Medulla oblongata (tissue), 1 donor: ENCODE measurements around the gene SMYD1.

Experiments
- DNase-seq: peaks from one replicate; pipeline ENCODE4 v3.0.0-alpha.2; 2015; ENCODE audit errors: extremely low spot score

Gene SMYD1

DNA sequence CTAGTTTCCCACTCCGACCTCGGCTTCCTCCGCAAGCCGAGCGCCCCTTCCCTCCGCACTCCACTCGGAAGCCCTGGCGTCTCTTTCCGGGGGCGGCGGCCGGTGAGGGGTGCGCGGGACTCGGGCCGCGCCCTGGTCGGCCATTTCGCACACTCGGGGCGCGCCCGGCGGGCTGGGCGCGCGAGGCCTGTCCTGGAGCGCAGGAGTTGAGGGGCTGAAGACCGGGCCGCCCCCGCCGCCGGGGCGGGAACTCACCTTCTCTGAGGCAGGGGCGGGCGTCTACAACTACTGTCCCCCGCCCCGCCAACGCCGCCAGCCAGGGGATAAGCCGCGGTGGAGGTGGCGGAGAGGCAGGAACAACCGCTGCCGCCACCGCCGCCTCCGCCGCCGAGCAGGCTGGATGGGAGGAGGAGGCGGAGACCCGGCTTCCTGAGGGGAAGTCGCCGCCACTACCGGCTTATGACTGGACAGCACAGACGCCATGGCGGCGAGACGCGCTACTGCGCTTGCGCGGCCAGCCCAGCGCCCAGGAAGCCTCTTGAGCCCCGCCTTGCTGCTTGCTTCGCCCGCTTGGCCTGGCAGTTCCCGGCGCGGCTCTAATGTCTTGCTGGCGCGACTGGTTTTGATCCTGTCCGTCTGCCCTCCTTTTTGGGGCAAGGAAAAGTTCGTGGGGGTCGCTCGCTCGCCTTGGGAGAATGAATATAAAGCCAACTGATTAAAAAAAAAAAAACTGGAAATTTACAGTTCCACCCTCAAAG is 12.1 kb upstream of the SMYD1 start, which contains the start of gene KRCC1:
Gene KRCC1 (minus strand): TSS at position 413 of the 758 bp plus-strand sequence. CDS start 27,220 bp downstream, outside the sequence.
- peak; percentile 97 for DNase-seq

DNA sequence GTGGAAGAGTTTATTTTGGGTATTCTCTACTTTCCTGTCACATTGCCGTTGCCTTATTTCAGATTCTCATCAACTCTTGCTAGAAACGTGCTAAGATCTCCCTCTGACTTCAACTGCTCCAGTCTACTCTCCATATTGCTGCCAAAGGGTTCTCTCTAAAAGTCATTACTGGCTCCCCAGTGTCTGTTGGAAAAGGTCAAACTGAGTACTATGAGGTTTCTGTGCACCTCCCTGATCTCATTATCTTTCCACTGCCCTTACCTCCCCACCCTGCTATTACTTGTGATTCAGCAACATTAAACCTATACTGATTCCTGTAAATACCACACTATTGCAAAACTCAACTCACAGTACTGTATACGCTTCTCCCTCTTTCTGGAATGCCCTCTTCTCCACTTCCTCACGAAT is 10.2 kb upstream of the SMYD1 start:
- DNase-seq, result no peak

DNA sequence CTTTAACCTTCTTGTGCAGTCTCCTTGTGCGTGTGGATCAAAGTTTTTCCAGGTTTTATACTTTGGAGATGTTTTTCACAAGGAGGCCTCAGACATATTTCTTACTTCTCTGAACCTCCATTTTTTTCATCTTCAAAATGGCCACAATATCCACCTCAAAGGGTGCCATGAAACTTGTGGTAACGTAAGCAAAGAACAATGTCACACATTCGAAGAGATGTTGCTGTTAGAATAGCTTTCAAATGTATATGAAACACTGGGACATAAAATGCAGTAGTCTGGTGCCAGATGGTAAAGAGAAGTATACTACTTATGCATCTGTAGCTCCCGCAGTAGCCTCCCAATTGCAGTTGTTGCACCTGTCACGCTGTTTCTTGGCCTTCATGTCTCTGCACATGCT is 9.4 kb upstream of the SMYD1 start:
- DNase-seq, result no peak

DNA sequence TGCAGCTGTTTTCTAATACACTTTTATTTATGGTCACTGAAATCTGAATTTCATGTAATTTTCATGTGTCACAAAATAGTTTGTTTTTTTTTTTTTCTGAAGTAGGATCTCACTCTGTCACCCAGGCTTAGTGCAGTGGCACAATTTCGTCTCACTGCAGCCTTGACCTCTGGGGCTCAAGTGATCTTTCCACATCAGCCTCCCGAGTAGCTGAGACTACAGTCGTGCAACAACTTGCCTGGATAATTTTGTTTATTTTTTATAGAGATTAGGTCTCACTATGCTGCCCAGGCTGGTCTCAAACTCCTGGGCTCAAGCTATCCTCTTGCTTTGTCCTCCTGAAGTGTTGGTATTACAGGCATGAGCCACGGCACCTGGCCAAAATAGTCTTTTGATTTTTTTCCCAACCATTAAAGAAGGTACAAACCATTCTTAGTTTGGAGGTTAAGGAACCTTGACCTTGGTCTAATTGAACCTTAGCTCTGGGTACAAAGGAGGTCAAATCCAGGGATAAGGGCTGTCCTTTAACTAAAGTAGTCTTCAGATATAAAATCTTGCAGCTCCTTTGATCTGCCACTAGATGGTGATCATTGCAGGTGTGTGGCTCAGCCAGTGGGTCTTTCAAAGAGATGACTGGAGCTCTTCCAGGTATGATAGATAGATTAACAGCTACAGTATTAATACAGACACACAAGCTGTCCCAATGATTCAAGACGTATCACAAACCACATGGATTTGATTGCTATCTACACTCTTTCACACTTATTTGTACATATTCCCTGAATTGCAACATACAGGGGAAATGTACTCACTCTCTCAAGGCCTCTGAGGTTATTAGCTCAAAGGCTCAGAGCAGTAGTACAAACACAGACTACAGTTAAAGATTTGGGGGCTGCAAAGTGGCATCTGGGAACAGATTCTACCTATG is 7.4 kb upstream of the SMYD1 start:
- DNase-seq, result peak; percentile 66

DNA sequence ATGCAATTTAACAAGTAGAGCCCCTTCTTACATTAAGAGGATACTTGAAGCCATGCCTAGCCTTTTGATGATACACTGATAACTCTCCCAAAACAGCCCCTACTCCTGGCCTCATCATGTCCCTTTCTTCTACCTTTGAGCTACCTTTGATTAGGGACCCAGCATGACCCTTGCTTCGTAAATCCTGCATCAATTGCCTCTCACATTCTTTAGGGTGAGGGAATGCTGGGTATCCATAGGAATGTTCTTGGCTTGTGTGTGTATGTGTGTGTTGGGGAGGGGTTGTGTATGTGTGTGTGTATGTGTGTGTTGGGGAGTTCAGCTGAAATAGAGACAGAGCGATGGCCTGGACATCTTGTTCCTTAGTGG is 6.7 kb upstream of the SMYD1 start:
- no peak for DNase-seq

DNA sequence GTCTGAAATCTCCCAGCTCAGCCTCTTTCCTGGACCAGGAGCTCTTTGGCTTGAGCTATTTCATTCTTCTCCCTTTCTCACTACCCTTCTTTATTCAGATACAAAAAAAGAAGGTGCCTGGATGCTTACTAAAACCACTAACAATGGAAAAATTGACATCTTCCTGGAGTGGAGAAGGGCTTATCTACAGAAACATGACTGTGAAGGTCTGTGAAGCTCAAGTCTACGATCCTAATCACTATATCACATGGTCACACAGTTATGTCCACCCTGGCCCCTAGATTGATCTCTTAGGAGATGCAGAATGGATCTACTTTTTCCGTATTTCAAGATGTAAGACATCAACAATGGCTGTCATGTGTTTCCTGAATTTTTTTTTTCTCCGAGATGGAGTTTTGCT is 6.3 kb upstream of the SMYD1 start:
- no peak for DNase-seq

DNA sequence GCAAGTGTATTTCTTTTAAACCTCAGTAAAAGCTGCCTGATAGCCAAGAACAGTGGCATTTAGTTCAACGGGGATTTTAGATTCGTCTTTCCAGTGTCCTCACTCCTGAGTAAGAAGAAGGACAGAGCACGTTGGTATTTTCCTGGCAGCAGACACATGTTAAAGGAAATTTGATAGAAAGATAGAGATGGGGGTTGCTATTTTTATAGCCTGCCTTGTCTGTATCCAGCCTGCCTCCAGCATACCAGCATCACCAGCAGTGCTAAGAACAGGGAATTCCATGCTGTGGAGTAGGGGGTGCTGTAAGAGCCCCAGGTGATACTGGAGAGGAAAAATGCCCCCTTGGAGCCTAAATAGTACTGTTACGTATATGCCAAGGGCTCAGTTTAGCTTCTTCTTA is 1.1 kb upstream of the SMYD1 start:
- no peak for DNase-seq

DNA sequence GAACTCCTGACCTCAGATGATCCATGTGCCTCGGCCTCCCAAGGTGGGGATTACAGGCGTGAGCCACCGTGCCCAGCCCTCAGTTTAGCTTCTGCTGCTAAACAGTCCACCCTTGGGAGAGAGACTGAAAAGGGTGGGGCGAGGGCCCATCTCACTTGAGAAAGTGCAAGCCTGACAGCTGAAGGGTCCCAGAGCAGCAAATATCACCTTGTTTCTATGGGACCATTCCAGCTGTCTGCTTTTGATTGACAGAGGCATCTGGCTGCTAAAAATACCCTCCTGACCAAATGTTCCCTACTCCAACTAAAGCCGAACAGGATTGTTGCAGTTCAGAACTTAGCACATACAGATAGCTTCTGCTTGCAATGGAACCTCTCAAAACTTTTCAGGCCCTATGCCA is 436 bp upstream of the SMYD1 start:
- no peak for DNase-seq

DNA sequence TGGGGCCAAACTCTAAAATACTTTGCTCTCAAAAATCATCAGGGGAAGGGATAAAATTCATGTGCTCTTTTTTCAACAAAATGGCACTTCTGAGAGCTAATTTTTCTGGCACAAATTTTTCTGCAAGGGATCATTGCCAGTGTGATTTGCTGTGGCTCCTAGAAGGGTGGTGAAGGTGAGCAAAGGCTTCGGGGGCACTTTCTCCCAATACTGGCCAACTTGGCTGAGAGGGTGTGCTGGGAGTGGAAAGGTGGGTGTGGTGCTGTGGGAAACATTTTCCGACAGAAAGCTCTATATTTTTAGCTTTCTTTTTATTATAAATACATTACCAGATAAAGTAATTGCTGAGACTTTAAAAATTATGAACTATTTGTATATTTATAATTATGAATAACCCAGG is 419 bp downstream of the SMYD1 start:
- no peak for DNase-seq

DNA sequence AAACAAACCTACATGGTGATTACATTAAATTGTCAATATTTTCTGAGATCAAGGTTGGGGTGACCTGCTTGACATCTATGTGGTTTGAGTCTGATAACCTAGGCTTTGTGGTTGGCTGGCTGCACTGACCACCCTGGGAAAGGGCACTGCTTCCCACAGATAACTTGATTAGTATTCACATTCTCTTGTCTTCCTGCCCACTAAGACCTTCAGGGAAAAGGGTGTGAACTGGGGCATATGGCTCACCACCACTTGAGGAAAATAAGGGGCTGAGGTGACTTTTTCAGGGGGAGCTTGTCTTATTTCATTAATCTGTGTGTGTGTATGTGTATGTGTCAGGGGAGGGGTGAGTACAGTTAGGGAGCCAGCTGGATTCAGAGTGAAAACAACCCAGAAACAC is 1.5 kb downstream of the SMYD1 start:
- DNase-seq, result no peak

DNA sequence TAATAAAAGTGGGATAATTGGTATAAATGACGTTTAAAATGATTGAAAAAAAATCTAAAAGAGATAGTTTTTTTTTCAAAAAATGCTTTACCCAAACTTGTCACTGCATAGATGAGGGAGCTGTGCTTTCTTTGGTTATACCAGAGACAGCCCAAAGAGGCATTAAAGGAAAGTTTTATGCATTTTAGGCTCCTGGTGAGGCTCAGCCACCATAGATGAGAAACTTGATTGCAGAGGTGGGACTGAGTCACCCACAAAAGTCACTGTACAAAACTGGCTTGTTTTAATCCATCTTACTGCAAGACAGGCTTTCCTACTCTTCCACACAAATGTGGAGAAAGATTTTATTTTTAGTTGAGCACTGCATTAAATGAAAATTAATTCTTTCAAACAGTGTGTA is 2.4 kb downstream of the SMYD1 start:
- DNase-seq, result no peak

DNA sequence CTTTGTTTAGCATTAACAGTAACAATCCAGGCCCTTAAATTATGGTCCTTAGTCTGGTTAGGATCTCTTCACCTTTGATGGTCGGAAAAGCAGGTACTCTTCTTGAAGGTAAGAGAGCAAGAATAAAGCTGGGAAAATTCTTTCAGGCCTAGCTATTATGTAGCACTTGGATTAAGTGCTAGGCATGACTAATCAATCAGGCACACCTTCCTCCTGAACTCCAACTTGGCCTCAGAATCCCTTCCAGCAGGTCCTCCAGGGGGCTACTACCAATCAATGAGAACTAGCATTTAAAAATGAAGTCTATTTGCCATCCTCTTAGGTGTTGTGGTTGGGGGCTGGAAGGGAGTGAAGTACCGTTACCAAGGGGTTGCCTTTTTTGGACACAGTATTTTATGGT is 3.7 kb downstream of the SMYD1 start:
- DNase-seq, result no peak

DNA sequence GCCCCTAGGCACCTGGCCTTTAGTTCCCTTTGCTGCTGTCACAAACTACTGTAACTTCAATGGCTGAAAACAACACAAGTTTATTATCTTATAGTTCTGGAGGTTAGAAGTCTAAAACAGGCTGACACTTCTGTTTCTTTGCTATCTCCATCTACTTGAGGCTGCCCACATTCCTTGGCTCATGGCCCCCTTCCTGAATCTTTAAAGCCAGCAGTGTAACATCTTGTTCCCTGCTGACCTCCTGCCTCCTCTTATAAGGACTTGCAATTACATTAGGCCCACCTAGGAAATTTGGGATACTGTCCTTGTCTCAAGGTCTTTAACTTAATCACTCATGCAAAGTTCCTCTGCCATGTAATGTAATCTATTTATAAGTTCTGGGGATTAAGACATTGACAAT is 6.5 kb downstream of the SMYD1 start:
- DNase-seq, result no peak

DNA sequence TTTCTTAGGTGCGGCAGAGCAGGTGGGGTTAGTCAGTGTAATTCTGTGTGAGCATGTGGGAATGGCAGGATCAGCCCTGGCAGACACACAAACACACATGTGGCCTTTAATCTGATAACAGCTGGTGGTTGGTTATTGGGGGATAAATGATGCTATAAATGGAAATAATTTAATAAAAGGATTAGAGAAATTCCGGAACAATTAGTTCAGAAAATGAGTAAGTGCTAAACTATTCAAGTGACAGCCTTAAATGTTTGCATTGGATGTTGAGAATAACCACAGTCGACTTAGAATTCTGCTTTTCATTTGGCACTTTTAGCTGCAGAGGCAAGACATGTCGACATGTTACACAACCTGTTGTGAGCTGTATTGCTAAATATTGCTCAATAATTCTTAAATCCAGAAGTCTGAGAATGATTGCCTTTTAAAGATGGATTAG is 7.2 kb downstream of the SMYD1 start:
- DNase-seq, result no peak

DNA sequence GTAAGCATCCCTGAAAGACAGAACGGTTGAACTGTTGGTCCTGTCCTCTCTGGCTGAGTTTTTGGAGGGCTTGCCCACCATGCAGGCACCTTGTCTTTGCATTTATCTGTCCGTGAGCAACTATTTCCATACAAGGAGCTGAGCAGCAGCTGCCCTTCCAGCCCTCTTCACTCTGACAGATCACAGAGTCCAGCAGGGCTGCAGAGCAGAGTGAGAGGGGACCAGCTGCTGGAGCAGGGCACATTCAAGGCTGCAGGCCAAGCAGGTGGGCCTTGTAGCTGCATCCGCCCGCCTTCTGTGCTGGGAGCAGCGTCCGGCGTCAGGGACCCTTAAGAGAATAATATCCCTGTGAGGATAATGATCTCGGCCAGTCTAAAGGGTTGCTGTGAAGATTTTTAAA is 9.5 kb downstream of the SMYD1 start:
- DNase-seq, result no peak

DNA sequence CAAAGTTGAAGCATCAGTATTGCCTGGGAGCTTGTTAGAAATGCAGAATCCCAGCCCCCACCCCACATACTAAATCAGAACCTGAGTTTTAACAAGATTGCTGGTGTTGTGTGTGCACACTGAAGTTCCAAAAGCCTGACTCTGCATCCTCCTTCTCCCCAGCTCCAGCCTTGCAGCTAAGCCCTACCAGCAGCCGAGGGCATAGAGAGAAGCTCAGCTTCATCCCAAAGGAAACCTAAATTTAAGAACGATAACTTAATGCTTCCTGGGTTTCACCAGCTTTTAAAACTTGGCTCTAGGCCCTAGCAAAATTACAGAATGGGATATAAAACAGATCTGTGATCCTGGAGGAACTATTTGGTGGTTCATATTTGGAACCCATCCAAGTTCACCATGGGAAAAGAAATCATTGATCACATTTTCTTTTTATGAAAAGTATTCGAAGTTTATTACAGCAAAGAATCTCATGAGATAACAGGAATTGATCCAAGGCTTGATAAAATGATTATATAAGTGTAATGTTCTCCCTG is 11.1 kb downstream of the SMYD1 start:
- no peak for DNase-seq

DNA sequence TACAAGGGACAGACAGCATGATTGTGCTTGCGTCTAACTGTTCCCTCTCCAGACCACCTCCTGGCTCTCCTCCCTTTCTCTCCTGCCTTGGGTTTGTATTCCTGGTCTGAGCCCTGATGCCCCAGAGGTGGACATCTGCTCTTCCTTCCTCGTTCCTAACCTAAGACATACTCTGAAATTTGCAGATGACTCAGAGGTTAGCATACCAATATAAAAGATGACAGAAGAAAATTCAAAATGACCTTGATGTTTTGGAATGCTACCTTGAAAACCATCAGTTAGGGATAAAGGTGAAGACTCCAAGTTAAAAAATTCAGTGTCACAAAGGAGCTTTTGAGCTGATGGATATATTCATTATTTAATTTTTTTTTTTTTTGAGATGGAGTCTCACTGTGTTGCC is 12.9 kb downstream of the SMYD1 start:
- no peak for DNase-seq

DNA sequence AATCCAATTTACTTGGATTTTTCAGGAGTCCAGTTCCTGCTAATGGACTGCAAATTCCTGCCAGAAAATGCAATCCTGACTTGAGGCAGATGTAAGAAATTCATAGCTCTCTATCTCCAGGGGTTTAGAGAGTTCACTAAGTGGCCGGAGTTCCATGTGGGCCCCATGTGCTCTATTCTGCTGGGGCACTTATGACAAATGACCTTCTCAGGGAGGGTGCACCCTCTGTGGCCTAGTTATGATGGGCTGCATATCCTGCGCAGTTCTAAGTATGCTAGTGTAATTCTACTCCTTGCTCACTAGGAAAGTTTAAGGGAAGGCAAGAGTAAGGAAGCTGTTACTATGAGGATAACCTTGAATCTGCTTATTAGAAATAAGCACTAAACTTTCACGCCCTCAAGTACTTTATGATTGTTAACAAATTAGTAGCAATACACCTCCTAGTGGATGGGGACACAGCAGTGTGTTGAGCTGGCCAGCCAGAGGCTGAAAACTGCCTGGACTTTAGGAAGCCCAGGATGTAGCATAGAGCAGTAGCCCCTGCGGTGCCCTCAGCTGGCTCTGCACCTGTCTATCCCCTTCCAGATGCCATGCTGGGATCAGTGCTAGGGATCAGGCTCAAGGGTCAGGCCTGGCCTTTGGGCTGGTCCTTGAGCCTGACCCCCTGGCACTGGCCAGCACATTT is 14.4 kb downstream of the SMYD1 start:
- no peak for DNase-seq

DNA sequence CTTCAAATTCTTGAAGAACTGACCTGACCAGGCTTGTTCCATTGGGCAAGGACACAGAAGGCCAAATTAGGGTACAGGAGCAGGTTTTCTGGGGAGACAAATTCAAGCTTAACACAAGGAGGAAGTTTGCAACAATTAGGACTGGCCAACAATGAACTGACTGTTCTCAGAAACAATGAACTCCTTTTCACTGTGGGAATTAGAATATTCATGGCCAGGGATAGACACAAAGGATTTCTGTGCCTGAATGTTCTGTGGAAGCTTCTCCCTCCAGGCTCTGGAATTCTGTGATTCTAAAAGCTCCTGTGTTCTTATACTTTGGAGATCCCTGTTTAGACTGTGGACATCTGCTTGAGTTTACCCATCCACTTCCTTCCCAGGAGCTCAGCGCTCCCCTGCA is 15.2 kb downstream of the SMYD1 start:
- DNase-seq, result peak; percentile 95

DNA sequence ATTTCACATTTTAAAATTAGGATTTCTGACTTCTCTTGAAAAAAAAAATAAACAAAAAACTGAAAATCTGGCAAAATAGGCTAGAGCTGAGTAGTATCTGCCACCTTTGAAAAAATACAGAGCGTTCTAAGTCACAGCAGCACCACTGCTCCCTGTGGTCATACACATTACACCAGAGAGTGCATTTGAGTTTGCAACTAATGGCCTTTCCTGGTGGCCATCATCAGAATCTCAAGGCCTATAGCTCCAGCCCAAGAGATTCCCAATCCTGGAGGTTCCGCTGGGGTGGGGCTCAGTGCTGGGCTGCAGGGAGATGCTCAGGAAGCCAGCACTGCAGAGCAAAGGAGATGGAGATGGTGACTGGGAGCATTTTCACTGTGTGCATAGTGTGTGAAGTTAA is 17.5 kb downstream of the SMYD1 start:
- DNase-seq, result no peak

DNA sequence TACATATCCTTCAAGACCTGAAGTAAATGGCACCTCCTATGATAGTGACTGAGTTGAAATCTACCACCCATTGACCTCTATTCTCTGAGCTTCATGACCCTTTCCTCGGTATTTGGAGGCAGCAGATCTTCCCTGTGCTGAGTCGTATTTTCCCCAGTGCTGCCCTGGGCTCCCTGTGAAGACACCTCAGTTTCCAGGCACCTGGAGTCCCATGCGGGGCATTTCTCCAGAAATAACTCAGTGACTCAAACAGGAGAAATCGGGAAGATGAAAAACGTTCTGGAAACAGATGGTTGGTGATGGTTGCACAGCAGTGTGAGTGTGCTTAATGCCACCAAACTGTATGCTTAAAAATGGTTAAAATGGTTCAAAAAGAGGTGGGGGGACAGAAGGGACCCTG is 18.0 kb downstream of the SMYD1 start:
- DNase-seq, result no peak

DNA sequence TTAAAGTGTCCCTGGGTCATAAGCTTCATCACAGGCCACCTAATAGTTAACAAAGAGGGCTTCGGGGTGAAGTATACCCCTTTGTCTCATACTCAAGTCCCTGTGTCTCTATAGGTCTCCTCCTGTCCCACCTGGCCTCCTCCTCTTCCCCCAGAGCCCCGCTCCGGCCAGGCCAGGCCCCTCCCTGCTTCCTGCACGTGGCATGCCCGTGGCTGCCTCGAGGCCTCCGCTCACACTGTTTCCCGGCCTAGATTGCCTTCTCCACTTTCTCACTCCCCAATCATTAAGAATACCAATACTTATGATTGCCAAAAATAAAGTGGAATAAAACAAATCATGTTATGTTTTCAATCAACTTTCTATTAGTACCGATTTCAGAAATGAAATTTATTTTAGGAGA is 18.8 kb downstream of the SMYD1 start:
- DNase-seq, result no peak
